Urinary bladder (tissue), 4 donors: ENCODE data around the gene PRAC2. TPM values are rescaled to one million over a fixed set of nuclear protein-coding genes. Genes with fewer than 3 reads are reported as not detected.

ENCODE experiments used
- DNase-seq: peaks from one replicate; pipeline ENCODE4 v3.0.0-alpha.2; 2015; ENCODE audit errors: extremely low spot score
- H3K27ac ChIP-seq: one replicate; pipeline ENCODE4 v1.5.1; 2013; ENCODE audit warnings: low read depth, mild to moderate bottlenecking, moderate library complexity
- H3K36me3 ChIP-seq: one replicate; pipeline ENCODE4 v1.6.1; 2013; ENCODE audit warnings: mild to moderate bottlenecking, moderate library complexity; ENCODE audit not compliant: insufficient read depth
- H3K4me1 ChIP-seq: one replicate; pipeline ENCODE4 v1.6.1; 2013; ENCODE audit warnings: mild to moderate bottlenecking, moderate library complexity; ENCODE audit not compliant: insufficient read depth
- H3K4me3 ChIP-seq: one replicate; pipeline ENCODE4 v1.5.1; 2013; ENCODE audit warnings: low read depth, low read length
- WGBS: extraction: QIAGEN DNeasy Blood & Tissue Kit; methylation state at CpG from one replicate; pipeline ENCODE4 v1.1.7; 2013; 5-methylcytosine and 5-hydroxymethylcytosine counted together
- polyA plus RNA-seq: library from polyadenylated mRNA; stranded (reverse); fragments of 200-250 nt; gene quantifications from one replicate; pipeline ENCODE4 v1.2.3, GENCODE V29; 2013
- total RNA-seq: library from RNA; depleted of rRNA; stranded (reverse); fragments of >200 nt; gene quantifications from one replicate; pipeline ENCODE4 v1.2.3, GENCODE V29; 2014
- donor health status: healthy with polysubstance abuse.
- donor health status: healthy.

Gene PRAC2
- total and polyA plus RNA-seq, 2 donors = 1.7 to 2.1 TPM

GRCh38 chr17:48725288-48726064 is 2.5 kb downstream of the PRAC2 start:
- Histone ChIP-seq H3K4me3 (no peak overlapping the region), H3K27ac (no peak overlapping the region), H3K4me1 (no peaks in the 10 kb centered on the region), H3K36me3 (no peaks in the 10 kb centered on the region)
- 18% methylated on average over 38 of the region's 38 CpGs for WGBS
- DNase-seq = no peak

GRCh38 chr17:48726114-48726915 is 3.3 kb downstream of the PRAC2 start:
- Histone ChIP-seq H3K36me3 (no peaks in the 10 kb centered on the region), H3K4me1 (no peaks in the 10 kb centered on the region), H3K4me3 (no peak overlapping the region), H3K27ac (no peak overlapping the region)
- WGBS = 27% methylated on average over 20 of the region's 20 CpGs
- DNase-seq = no peak

GRCh38 chr17:48726916-48727286 is 3.9 kb downstream of the PRAC2 start:
- DNase-seq = no peak
- no peaks in the 10 kb centered on the region for H3K36me3 ChIP-seq
- WGBS = 16% methylated on average over 20 of the region's 20 CpGs
- no peaks in the 10 kb centered on the region for H3K4me1 ChIP-seq
- no peak overlapping the region for H3K4me3 ChIP-seq
- H3K27ac ChIP-seq = no peak overlapping the region

GRCh38 chr17:48727415-48728175 is 4.6 kb downstream of the PRAC2 start:
- DNase-seq = no peak
- Histone ChIP-seq H3K4me1 (no peaks in the 10 kb centered on the region), H3K27ac (no peak overlapping the region), H3K4me3 (no peak overlapping the region), H3K36me3 (no peaks in the 10 kb centered on the region)
- WGBS = 32% methylated on average over 9 of the region's 9 CpGs

GRCh38 chr17:48728232-48729231 is 5.5 kb downstream of the PRAC2 start, which contains the start of gene HOXB13:
Gene HOXB13, minus strand, starts transcription at chr17:48728750. Its CDS starts 157 bp downstream, at chr17:48728593.
- Histone ChIP-seq H3K4me3 (peak within 1 kb of the TSS; percentile 27), H3K27ac (no peak within 1 kb of the TSS), H3K36me3 (no peaks in the 10 kb centered on the region), H3K4me1 (no peaks in the 10 kb centered on the region)
- 3% methylated on average over 55 of the region's 55 CpGs for WGBS
- DNase-seq = no peak

GRCh38 chr17:48729335-48730239 is 6.6 kb downstream of the PRAC2 start:
- H3K4me3 ChIP-seq = peak overlapping the region; percentile 6
- H3K36me3 ChIP-seq = no peaks in the 10 kb centered on the region
- WGBS = 8% methylated on average over 19 of the region's 19 CpGs
- no peaks in the 10 kb centered on the region for H3K4me1 ChIP-seq
- H3K27ac ChIP-seq = no peak overlapping the region
- no peak for DNase-seq

- no peak overlapping the region for H3K27ac ChIP-seq
- no peak for DNase-seq
- no peaks in the 10 kb centered on the region for H3K36me3 ChIP-seq
- H3K4me3 ChIP-seq = no peak overlapping the region
- WGBS = 48% methylated on average over 3 of the region's 3 CpGs
- no peaks in the 10 kb centered on the region for H3K4me1 ChIP-seq
Measured at GRCh38 chr17:48730240-48730550, 7.2 kb downstream of the PRAC2 start.

GRCh38 chr17:48731355-48731754 is 8.4 kb downstream of the PRAC2 start:
- Histone ChIP-seq H3K4me3 (no peak overlapping the region), H3K27ac (no peak overlapping the region), H3K4me1 (no peaks in the 10 kb centered on the region)

GRCh38 chr17:48732688-48733629 is 10.0 kb downstream of the PRAC2 start:
- no peak overlapping the region for H3K27ac ChIP-seq
- no peaks in the 10 kb centered on the region for H3K36me3 ChIP-seq
- no peak overlapping the region for H3K4me3 ChIP-seq
- H3K4me1 ChIP-seq = no peaks in the 10 kb centered on the region
- 7% methylated on average over 50 of the region's 50 CpGs for WGBS
- no peak for DNase-seq

More at GRCh38 chr17:48731355-48731754, 8.4 kb downstream of the PRAC2 start:
- no peak for DNase-seq
- no peaks in the 10 kb centered on the region for H3K36me3 ChIP-seq

GRCh38 chr17:48733632-48734328 is 10.8 kb downstream of the PRAC2 start:
- H3K27ac ChIP-seq = no peak overlapping the region
- DNase-seq = no peak
- 14% methylated on average over 22 of the region's 22 CpGs for WGBS
- no peaks in the 10 kb centered on the region for H3K36me3 ChIP-seq
- H3K4me3 ChIP-seq = no peak overlapping the region
- H3K4me1 ChIP-seq = no peaks in the 10 kb centered on the region
